Loucy (cell line): ENCODE data around the gene C11orf52.

Experiments
- H2AFZ ChIP-seq: fragments of 200-600 bp; sonication (generic); 2 replicates; pipeline ENCODE4 v1.6.0; 2016; ENCODE audit warnings: antibody characterized with exemption, mild to moderate bottlenecking, low read length, moderate library complexity
- H3F3A ChIP-seq: fragments of 200-600 bp; 2 replicates; pipeline ENCODE4 v1.6.0; 2016; ENCODE audit warnings: antibody characterized with exemption, low read depth, mild to moderate bottlenecking
- H3K27me3 ChIP-seq: fragments of 200-600 bp; sonication (generic); 2 replicates; pipeline ENCODE4 v1.6.1; 2014; ENCODE audit warnings: low read length, mild to moderate bottlenecking; ENCODE audit not compliant: insufficient read depth, poor library complexity, severe bottlenecking
- H3K36me3 ChIP-seq: fragments of 200-600 bp; sonication (generic); 2 replicates; pipeline ENCODE4 v1.6.1; 2016; ENCODE audit warnings: low read length; ENCODE audit not compliant: insufficient read depth
- H3K4me1 ChIP-seq: fragments of 200-600 bp; sonication (generic); 2 replicates; pipeline ENCODE4 v1.5.1; 2014; ENCODE audit warnings: low read length, mild to moderate bottlenecking; ENCODE audit not compliant: insufficient read depth, poor library complexity, severe bottlenecking
- H3K4me2 ChIP-seq: fragments of 200-600 bp; sonication (generic); 2 replicates; pipeline ENCODE4 v1.6.0; 2014; ENCODE audit warnings: antibody characterized with exemption, low read length, low read depth, mild to moderate bottlenecking; ENCODE audit not compliant: poor library complexity, severe bottlenecking
- H3K4me3 ChIP-seq: fragments of 200-600 bp; sonication (generic); 2 replicates; pipeline ENCODE4 v1.5.1; 2014; ENCODE audit warnings: low read length, mild to moderate bottlenecking, mixed read lengths; ENCODE audit not compliant: poor library complexity, severe bottlenecking
- H3K79me2 ChIP-seq: fragments of 200-600 bp; sonication (generic); 2 replicates; pipeline ENCODE4 v1.6.1; 2014; ENCODE audit warnings: low read length; ENCODE audit not compliant: insufficient read depth
- H3K9ac ChIP-seq: fragments of 200-600 bp; sonication (generic); 2 replicates; pipeline ENCODE4 v1.6.0; 2014; ENCODE audit warnings: mild to moderate bottlenecking, low read depth, low read length, moderate library complexity; ENCODE audit not compliant: poor library complexity, severe bottlenecking
- H3K9me2 ChIP-seq: fragments of 200-600 bp; sonication (generic); replicated peaks from 2 replicates; pipeline ENCODE4 v1.6.1; 2016; ENCODE audit warnings: low read depth, low read length, mixed read lengths
- H3K9me3 ChIP-seq: fragments of 200-600 bp; sonication (generic); 2 replicates; pipeline ENCODE4 v1.6.1; 2014; ENCODE audit warnings: mild to moderate bottlenecking, antibody characterized with exemption, low read length, low read depth; ENCODE audit not compliant: insufficient read depth
- H4K20me1 ChIP-seq: fragments of 200-600 bp; sonication (generic); 2 replicates; pipeline ENCODE4 v1.6.0; 2014; ENCODE audit warnings: antibody characterized with exemption, low read length, mild to moderate bottlenecking; ENCODE audit not compliant: insufficient read depth, poor library complexity, severe bottlenecking
- CTCF ChIP-seq: fragments of 200-600 bp; sonication (generic); conservative IDR thresholded peaks from 2 replicates; pipeline ENCODE4 v1.5.1; 2014; ENCODE audit warnings: mild to moderate bottlenecking, antibody characterized with exemption, low read length
- EZH2phosphoT487 ChIP-seq: fragments of 200-600 bp; IDR thresholded peaks from 2 replicates; pipeline ENCODE4 v1.6.1; 2018; ENCODE audit warnings: antibody characterized with exemption, mild to moderate bottlenecking, moderate library complexity, borderline replicate concordance

Gene C11orf52

GRCh38 chr11:111906680-111907079 lies 12.0 kb upstream of the C11orf52 start:
- Histone ChIP-seq H3K9me2 (no peaks in the 10 kb centered on the region), H2AFZ (no peak overlapping the region), H3K4me3 (no peak overlapping the region), H3F3A (no peaks in the 10 kb centered on the region), H3K4me1 (no peaks in the 10 kb centered on the region), H4K20me1 (no peaks in the 10 kb centered on the region), H3K27me3 (no peaks in the 10 kb centered on the region), H3K4me2 (no peak overlapping the region), H3K36me3 (no peaks in the 10 kb centered on the region), H3K9ac (no peak overlapping the region), H3K79me2 (no peaks in the 10 kb centered on the region), H3K9me3 (no peaks in the 10 kb centered on the region)
- TF ChIP-seq EZH2phosphoT487 = no peak
- TF ChIP-seq CTCF = no peak

GRCh38 chr11:111908639-111909305 lies 9.9 kb upstream of the C11orf52 start:
- Histone ChIP-seq H3K9me3 (no peaks in the 10 kb centered on the region), H3K4me1 (no peaks in the 10 kb centered on the region), H3K79me2 (no peaks in the 10 kb centered on the region), H3K9ac (no peak overlapping the region), H3K4me3 (no peak overlapping the region), H3K36me3 (no peaks in the 10 kb centered on the region), H3K4me2 (no peak overlapping the region), H2AFZ (no peak overlapping the region), H3K27me3 (no peaks in the 10 kb centered on the region), H3F3A (no peaks in the 10 kb centered on the region), H3K9me2 (no peaks in the 10 kb centered on the region), H4K20me1 (no peaks in the 10 kb centered on the region)
- no peak for TF ChIP-seq CTCF
- no peak for TF ChIP-seq EZH2phosphoT487

DNA sequence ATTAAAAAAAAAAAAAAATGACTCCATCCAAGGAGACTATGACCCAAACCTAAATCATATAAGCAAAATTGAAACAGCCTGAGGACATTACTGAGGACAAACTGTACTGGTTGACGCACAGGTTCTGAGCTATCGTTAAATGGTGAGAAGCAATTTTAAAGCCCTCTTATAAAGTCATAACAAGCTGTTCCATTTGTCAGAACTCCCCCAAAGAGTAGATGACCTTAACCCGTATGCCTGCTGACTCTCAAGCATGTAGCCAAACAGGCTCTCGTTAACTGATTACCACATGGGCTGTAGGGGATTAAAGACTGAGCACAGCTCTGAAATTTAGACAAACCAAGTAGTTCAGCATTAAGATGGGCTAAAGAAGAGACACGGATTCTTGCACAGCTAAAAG lies 9.3 kb upstream of the C11orf52 start:
- Histone ChIP-seq H3K4me2 (no peak overlapping the region), H3K9me3 (no peaks in the 10 kb centered on the region), H2AFZ (no peak overlapping the region), H3K27me3 (no peaks in the 10 kb centered on the region), H3K4me3 (no peak overlapping the region), H3K4me1 (no peaks in the 10 kb centered on the region), H3K79me2 (no peaks in the 10 kb centered on the region), H3K9me2 (no peaks in the 10 kb centered on the region), H3F3A (no peaks in the 10 kb centered on the region), H3K36me3 (no peaks in the 10 kb centered on the region), H4K20me1 (no peaks in the 10 kb centered on the region), H3K9ac (no peak overlapping the region)
- TF ChIP-seq CTCF (no peak), EZH2phosphoT487 (no peak)
